GM18951 (cell line): ENCODE results near the gene EFNB2.

Experiments
- POLR2A ChIP-seq: IDR thresholded peaks from 4 replicates; pipeline ENCODE4 v1.6.1; 2011; ENCODE audit warnings: mild to moderate bottlenecking; ENCODE audit not compliant: insufficient read length, insufficient read depth; ENCODE audit errors: extremely low read depth
- in situ Hi-C: fragments of 300-500 bp; cut with MboI; formaldehyde crosslinking; loops from one replicate; pipeline ENCODE4 v1.12.0; 2022; ENCODE audit warnings: low sequenced_read_pairs, mixed read lengths, inconsistent platforms; ENCODE audit not compliant: unreplicated experiment

The EFNB2 gene

GRCh38 chr13:106514928-106515634, 20.4 kb downstream of the EFNB2 start:
- in situ Hi-C loops: no loop called here
- no peak for TF ChIP-seq POLR2A

GRCh38 chr13:106513025-106513983, 22.2 kb downstream of the EFNB2 start:
- in situ Hi-C loops: no loop called here
- TF ChIP-seq POLR2A: no peak

- TF ChIP-seq POLR2A: no peak
- in situ Hi-C loops: no loop called here
Observed at GRCh38 chr13:106507560-106508274, 27.7 kb downstream of the EFNB2 start.

- TF ChIP-seq POLR2A: no peak
- in situ Hi-C loops: no loop called here
Observed at GRCh38 chr13:106506286-106506685, 29.2 kb downstream of the EFNB2 start.

DNA sequence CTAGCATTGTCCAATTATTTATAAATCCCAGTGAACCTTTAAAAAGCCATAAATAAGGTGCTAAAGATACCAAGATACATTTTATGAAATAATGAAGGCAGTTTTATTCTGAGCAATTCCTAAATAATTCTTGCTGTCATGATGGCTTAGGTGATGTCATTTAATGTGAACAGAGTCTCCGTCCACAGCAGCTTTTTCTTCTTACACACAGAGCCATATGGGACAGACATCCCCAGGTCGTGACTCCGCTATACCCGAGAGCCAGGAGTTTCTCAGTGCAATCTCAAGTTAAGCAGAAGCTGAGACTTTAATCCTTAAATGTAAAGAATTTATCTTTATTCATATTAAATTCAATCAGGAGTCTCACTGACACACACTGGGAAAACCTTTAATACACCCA, 29.7 kb downstream of the EFNB2 start:
- in situ Hi-C loops: no loop called here
- no peak for TF ChIP-seq POLR2A

DNA sequence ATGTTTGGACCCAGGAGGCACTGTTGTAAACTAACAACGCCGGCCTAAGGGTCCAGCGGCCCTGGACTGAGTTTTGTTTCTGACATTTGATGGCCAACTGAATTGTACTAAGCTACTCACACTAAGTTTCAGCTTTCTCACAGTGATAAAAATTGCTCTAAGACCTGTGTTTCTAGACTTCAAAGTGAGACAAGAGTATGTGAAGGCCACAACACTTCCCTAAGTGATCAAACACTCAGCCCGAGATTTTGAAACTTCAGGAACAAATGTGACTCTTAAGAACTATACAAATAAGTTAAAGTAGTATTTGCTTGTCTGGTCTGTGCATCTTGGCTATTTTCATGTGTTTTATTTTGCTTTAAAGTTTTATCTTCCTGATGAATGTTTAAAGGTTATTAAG, 30.2 kb downstream of the EFNB2 start:
- in situ Hi-C loops: no loop called here
- TF ChIP-seq POLR2A: no peak

GRCh38 chr13:106503730-106504453, 31.6 kb downstream of the EFNB2 start:
- TF ChIP-seq POLR2A: no peak
- in situ Hi-C loops: no loop called here

DNA sequence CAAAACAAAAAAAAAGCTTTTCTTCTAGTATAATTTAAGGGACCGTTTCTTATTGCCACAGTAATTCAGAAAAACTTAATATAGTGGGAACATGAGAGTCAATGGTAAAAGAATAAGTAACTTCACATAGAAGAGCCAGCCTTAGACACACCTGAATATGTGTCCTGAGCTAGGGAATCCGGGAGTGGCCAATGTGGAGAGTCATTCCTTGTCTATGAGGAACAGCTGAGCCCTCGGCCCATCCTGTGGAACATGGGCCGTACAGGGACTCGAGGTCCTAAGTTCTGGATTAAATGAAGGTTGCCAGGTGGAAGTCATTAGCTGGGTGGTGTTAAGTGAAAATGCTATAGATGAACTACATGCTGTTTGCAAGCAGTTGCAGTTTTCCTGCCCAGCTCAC, 32.2 kb downstream of the EFNB2 start:
- in situ Hi-C loops: no loop called here
- no peak for TF ChIP-seq POLR2A

DNA sequence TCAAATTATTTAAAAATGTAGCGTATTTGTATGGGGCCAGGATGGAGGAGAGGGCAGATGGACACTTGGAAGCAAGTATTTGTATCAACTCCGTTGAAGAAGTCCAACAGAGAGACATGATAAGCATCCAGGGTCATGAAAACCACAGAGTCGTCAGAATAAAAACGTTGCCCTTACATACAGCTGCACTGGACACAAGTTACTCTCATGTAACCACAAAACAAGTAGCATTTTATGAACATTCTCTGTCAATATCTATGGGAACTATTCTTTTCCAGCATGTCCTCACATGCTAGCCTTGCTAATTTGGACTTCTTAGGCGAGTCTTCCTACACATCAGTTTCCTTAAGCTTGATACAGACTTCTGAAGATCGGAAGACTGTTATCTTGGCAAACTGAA, 35.0 kb downstream of the EFNB2 start:
- TF ChIP-seq POLR2A: no peak
- in situ Hi-C loops: no loop called here

GRCh38 chr13:106499896-106500295, 35.6 kb downstream of the EFNB2 start:
- TF ChIP-seq POLR2A: no peak
- in situ Hi-C loops: no loop called here

- no peak for TF ChIP-seq POLR2A
- in situ Hi-C loops: no loop called here
Observed at GRCh38 chr13:106499113-106499512, 36.3 kb downstream of the EFNB2 start.

- in situ Hi-C loops: no loop called here
- no peak for TF ChIP-seq POLR2A
Observed at GRCh38 chr13:106498571-106498970, 36.9 kb downstream of the EFNB2 start.

DNA sequence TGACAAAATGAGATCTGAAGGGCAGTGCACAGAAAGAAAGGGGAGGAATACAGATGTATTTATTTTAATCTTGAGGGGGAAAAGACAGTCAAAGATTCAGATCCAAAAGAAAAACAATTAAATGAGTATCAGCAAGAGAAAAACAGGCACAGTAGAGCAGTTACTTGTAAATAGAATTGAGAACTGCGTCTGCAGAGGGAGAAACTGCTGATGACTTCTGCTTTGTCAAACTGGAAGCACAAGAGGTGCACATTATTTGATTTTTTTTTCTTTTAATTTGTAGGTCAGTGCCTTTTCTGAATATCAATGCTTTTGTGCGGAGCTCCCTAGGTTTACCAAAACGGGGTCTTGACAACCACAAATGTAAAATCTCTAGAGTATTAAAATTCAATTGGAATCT, 37.3 kb downstream of the EFNB2 start:
- no peak for TF ChIP-seq POLR2A
- in situ Hi-C loops: no loop called here
